BJ (cell line): ENCODE results near the gene PIH1D1. TPM values are rescaled to one million over a fixed set of nuclear protein-coding genes. Genes with fewer than 3 reads are reported as not detected.

ENCODE experiments used
- CTCF ChIA-PET: fragments of 350-600 bp; formaldehyde crosslinking; extraction: SDS; loops from one replicate; lab custom pipeline; 2021; ENCODE audit warnings: antibody characterized with exemption, inconsistent platforms; lab: Yijun Ruan, JAX
- POLR2A ChIA-PET: fragments of 300-600 bp; sonication (Branson Sonifier 250); formaldehyde crosslinking; extraction: SDS; loops from one replicate; lab custom pipeline; 2021; ENCODE audit warnings: antibody characterized with exemption; lab: Charles Lee
- DNase-seq: peaks from one replicate; pipeline ENCODE4 v3.0.0-alpha.2; 2011; ENCODE audit warnings: low read depth
- H3K27me3 ChIP-seq: 2 replicates; pipeline ENCODE4 v1.6.0; 2011; ENCODE audit warnings: low read length; ENCODE audit not compliant: control insufficient read depth, insufficient read depth
- H3K36me3 ChIP-seq: 2 replicates; pipeline ENCODE4 v1.5.1; 2011; ENCODE audit warnings: low read length; ENCODE audit not compliant: control insufficient read depth, insufficient read depth
- H3K4me3 ChIP-seq: 2 replicates; pipeline ENCODE4 v1.5.1; 2011; ENCODE audit warnings: low read depth, mild to moderate bottlenecking, control low read depth, low read length
- CTCF ChIP-seq: IDR thresholded peaks from 2 replicates; pipeline ENCODE4 v1.5.1; 2011; ENCODE audit warnings: low read depth, mild to moderate bottlenecking, control low read depth, inconsistent platforms, low read length, moderate library complexity; ENCODE audit not compliant: insufficient read depth
- polyA plus RNA-seq: library from polyadenylated mRNA; depleted of rRNA; stranded (reverse); fragments of >200 nt; gene quantifications from 2 replicates; pipeline ENCODE4 v1.2.3, GENCODE V29; 2011

Gene PIH1D1
- polyA plus RNA-seq, 1 experiment = 75.8 TPM

DNA sequence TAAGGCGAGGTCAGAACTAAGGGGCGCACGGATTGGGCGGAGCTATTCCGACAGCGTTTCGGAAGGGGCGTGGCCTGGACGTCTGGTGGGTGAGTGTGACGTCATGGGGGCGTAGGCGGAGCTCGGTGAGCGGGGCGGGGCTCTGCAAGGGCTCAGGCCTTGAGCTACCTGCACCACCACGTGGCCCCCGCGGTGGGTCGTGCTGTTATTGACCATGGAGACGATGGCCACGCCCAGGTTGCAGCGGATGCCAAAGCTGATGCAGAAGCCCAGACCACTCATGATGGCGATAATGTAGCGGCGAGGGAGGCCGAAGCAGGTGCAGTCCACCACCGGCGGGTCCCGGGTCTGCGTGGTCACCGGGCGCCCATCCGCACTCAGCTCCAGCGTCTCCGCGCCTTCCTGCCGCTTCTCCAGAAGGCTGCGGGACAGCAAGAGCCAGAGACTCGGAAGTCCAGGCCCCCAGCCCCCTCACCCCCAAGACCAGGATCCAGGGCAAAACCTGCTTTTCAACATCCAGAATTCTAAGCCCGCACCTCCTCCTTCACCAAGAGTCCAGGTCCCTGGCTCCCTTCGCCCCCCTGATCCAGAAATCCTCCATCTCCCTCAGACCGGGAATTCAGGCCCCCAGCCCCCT is 15.1 kb downstream of the PIH1D1 start:
- DNase-seq = no peak
- no peaks in the 10 kb centered on the region for H3K36me3 ChIP-seq
- no peak overlapping the region for H3K4me3 ChIP-seq
- no peak for TF ChIP-seq CTCF
- ChIA-PET POLR2A (no interaction called here), CTCF (interaction anchor here (1.0 to 2.1 kb wide), 2 partner anchors 45 to 98 kb away, joined by 3 to 10 read pairs; no protein-coding TSS in a partner anchor)
- peaks cover 66% of the 10 kb centered on the region for H3K27me3 ChIP-seq

- Histone ChIP-seq H3K36me3 (no peaks in the 10 kb centered on the region), H3K4me3 (no peak overlapping the region), H3K27me3 (peaks cover 64% of the 10 kb centered on the region)
- no peak for DNase-seq
- CTCF ChIA-PET = interaction anchor here (1.0 to 2.1 kb wide), 2 partner anchors 44 to 97 kb away, joined by 3 to 10 read pairs; no protein-coding TSS in a partner anchor
- TF ChIP-seq CTCF = no peak
- POLR2A ChIA-PET = no interaction called here
These were observed 15.9 kb downstream of the PIH1D1 start for GRCh38 chr19:49435670-49436069.

DNA sequence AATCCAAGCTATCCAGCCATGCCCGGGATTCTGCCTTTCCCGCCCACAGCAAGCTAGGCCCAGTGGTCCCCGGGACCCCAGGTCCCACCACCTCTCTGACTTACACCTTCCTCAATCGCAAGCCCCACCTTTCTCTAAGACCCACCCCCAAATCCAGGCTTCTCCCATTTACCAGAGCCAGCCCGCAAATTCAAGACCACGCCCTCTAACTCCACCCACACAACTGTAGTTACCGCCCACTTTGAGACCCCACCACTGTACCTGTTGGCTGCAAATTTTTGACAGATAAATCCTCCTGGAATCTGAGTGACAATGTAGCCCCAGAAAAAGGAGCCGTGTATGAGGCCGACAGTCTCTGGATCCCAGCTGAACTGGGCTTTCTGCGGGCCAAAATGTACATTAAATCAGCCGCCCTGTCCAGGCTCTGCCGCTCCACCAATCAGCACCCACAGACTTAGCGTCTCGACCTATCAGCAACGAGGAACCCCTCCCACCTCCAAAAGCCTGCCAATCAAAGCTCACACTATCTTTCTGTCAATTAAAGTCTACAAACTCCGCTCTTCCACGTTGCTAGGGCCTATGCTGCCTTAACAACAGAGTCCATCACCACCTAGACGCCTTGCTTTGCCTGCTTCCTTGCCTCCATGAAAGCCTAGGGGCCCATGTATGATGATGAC is 16.6 kb downstream of the PIH1D1 start:
- H3K4me3 ChIP-seq = no peak overlapping the region
- TF ChIP-seq CTCF = no peak
- DNase-seq = no peak
- ChIA-PET POLR2A (no interaction called here), CTCF (interaction anchor here (0.9 to 2.1 kb wide), 3 partner anchors 43 to 134 kb away, joined by 3 to 10 read pairs (median 3); no protein-coding TSS in a partner anchor)
- peaks cover 61% of the 10 kb centered on the region for H3K27me3 ChIP-seq
- H3K36me3 ChIP-seq = no peaks in the 10 kb centered on the region

DNA sequence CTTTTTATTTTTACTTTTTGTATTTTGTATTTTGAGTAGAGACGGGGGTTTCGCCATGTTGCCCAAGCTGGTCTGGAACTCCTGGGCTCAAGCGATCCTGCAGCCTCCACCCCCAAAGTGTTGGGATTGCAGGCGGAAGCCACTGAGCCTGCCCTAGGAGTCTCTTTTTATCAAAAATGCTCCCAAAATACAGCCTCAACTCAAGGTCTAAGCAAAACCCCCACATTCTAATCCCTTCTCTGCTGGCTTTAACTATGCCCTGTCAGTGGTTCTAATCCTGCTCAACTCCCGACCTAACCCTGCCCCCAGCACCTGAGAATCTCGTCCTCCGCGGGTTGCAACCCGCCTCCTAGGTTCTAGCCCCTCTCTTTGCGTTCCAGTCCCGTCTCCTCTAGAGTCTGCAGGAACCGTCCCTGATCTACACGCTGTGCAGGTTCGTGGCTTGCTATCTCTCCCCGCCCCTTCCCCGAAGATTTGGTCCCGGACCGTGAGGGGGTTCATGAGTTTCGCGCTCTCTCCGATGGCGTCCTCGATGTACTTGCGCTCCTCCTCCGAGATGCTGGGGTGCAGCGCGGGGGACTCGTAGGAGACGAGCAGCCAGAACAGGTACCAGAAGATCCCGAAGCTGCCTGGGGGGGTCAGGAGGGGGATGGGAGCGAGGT is 18.2 kb downstream of the PIH1D1 start:
- TF ChIP-seq CTCF = no peak
- POLR2A ChIA-PET = no interaction called here
- CTCF ChIA-PET = interaction anchor here (1.1 kb wide), 1 partner anchor 208 kb away, joined by 3 read pairs; no protein-coding TSS in a partner anchor

More for the DNA sequence above, 18.2 kb downstream of the PIH1D1 start:
- Histone ChIP-seq H3K36me3 (no peaks in the 10 kb centered on the region), H3K4me3 (no peak overlapping the region), H3K27me3 (peaks cover 59% of the 10 kb centered on the region)
- no peak for DNase-seq
